ENCODE measurements around the gene GPLD1.

Gene GPLD1

GRCh38 chr6:24489470-24489869 is at the start of gene GPLD1:
TSS of gene GPLD1 (minus strand) at chr6:24489578. CDS start at chr6:24489511, 67 bp downstream.
- no peak within 1 kb of the TSS for H3K4me3 ChIP-seq (ENCODE audit: low read length)
- no peak for TF ChIP-seq CTCF (conservative IDR thresholded peaks at IDR 0.05; ENCODE audit: low read depth, low read length)
- DNase-seq (ENCODE audit: low read depth), result no peak

- DNase-seq (ENCODE audit: low read depth), result no peak
- no peak for TF ChIP-seq CTCF (conservative IDR thresholded peaks at IDR 0.05; ENCODE audit: low read depth, low read length)
- H3K4me3 ChIP-seq (ENCODE audit: low read length), result no peak overlapping the region
Measured at GRCh38 chr6:24537771-24538385, 48.5 kb upstream of the GPLD1 start.

GRCh38 chr6:24537082-24537699 is 47.8 kb upstream of the GPLD1 start:
- DNase-seq (ENCODE audit: low read depth), result no peak
- no peak overlapping the region for H3K4me3 ChIP-seq (ENCODE audit: low read length)
- no peak for TF ChIP-seq CTCF (conservative IDR thresholded peaks at IDR 0.05; ENCODE audit: low read depth, low read length)

- no peak for DNase-seq (ENCODE audit: low read depth)
- TF ChIP-seq CTCF (conservative IDR thresholded peaks at IDR 0.05; ENCODE audit: low read depth, low read length), result no peak
- H3K4me3 ChIP-seq (ENCODE audit: low read length), result no peak overlapping the region
Measured at GRCh38 chr6:24536466-24536865, 47.1 kb upstream of the GPLD1 start.

GRCh38 chr6:24535210-24535609 is 45.8 kb upstream of the GPLD1 start:
- no peak for DNase-seq (ENCODE audit: low read depth)
- TF ChIP-seq CTCF (conservative IDR thresholded peaks at IDR 0.05; ENCODE audit: low read depth, low read length), result no peak
- H3K4me3 ChIP-seq (ENCODE audit: low read length), result no peak overlapping the region

GRCh38 chr6:24534329-24534728 is 45.0 kb upstream of the GPLD1 start:
- DNase-seq (ENCODE audit: low read depth), result no peak
- H3K4me3 ChIP-seq (ENCODE audit: low read length), result no peak overlapping the region
- TF ChIP-seq CTCF (conservative IDR thresholded peaks at IDR 0.05; ENCODE audit: low read depth, low read length), result no peak

- no peak for TF ChIP-seq CTCF (conservative IDR thresholded peaks at IDR 0.05; ENCODE audit: low read depth, low read length)
- no peak overlapping the region for H3K4me3 ChIP-seq (ENCODE audit: low read length)
- DNase-seq (ENCODE audit: low read depth), result no peak
Measured at GRCh38 chr6:24529985-24530384, 40.6 kb upstream of the GPLD1 start.
